HepG2 (cell line): ENCODE data around the gene DKKL1.

Experiments
- CEBPB ChIP-seq: IDR thresholded peaks from 2 replicates; pipeline ENCODE4 v1.6.1; 2011; ENCODE audit warnings: low read depth, low read length, improper control_type of control experiment, borderline replicate concordance
- HDAC2 ChIP-seq: sonication (generic); formaldehyde crosslinking; IDR thresholded peaks from 2 replicates; pipeline ENCODE4 v1.4.0; 2020; ENCODE audit warnings: missing genetic modification reagents

GRCh38 chr19:49420227-49420626 lies 56.5 kb downstream of the DKKL1 start:
- TF ChIP-seq HDAC2 (CRISPR knock-in tag) (no peak), CEBPB (no peak)
